GM12892 (cell line): ENCODE data around the gene ZMIZ1.

Source experiments
- POLR2A ChIP-seq: IDR thresholded peaks from 2 replicates; pipeline ENCODE4 v1.6.1; 2011; ENCODE audit warnings: low read depth, low read length, control low read depth
- POLR2AphosphoS5 ChIP-seq: IDR thresholded peaks from 2 replicates; pipeline ENCODE4 v1.6.1; 2011; ENCODE audit warnings: low read depth, low read length, control low read depth
- TAF1 ChIP-seq: IDR thresholded peaks from 2 replicates; pipeline ENCODE4 v1.6.1; 2011; ENCODE audit warnings: low read depth, mild to moderate bottlenecking, control low read depth, low read length, borderline replicate concordance

- TF ChIP-seq POLR2A, result no peak
- TF ChIP-seq POLR2AphosphoS5, result no peak
- no peak for TF ChIP-seq TAF1
Observed at GRCh38 chr10:79190740-79191261, 122.0 kb downstream of the ZMIZ1 start.
